GM10847 (cell line): ENCODE results near the gene IQCM.

Source experiments
- POLR2A ChIP-seq: IDR thresholded peaks from 2 replicates; pipeline ENCODE4 v1.6.1; 2011; ENCODE audit not compliant: insufficient read length; ENCODE audit errors: extremely low read depth

Gene IQCM

GRCh38 chr4:149349541-149349940 lies 466.1 kb downstream of the IQCM start:
- no peak for TF ChIP-seq POLR2A

- no peak for TF ChIP-seq POLR2A
Observed at GRCh38 chr4:149347139-149347538, 468.5 kb downstream of the IQCM start.

- TF ChIP-seq POLR2A, result no peak
Observed at GRCh38 chr4:149345424-149345823, 470.2 kb downstream of the IQCM start.

- no peak for TF ChIP-seq POLR2A
Observed at GRCh38 chr4:149344436-149344835, 471.2 kb downstream of the IQCM start.

GRCh38 chr4:149343614-149344013 lies 472.0 kb downstream of the IQCM start:
- TF ChIP-seq POLR2A, result no peak

DNA sequence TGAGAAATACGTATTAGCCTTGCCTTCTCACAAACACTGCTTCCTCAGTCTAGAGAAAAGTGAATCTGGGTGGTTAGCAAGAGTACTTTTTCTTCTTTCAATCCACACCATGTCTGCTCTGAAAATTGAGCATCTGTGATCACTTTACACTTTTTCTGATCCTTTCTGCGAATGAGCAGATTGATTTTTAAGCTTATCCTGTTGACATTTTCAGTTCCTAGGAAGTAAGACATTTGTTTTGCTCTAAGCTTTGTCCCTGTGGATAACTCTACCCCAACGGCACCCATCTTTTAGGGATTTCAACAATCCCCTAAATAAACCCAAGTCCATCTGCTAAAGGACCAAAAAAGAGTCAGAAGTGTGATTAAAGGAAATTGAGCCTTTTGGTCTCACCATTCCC lies 487.5 kb downstream of the IQCM start:
- no peak for TF ChIP-seq POLR2A

- no peak for TF ChIP-seq POLR2A
Observed at GRCh38 chr4:149322203-149322602, 493.4 kb downstream of the IQCM start.

DNA sequence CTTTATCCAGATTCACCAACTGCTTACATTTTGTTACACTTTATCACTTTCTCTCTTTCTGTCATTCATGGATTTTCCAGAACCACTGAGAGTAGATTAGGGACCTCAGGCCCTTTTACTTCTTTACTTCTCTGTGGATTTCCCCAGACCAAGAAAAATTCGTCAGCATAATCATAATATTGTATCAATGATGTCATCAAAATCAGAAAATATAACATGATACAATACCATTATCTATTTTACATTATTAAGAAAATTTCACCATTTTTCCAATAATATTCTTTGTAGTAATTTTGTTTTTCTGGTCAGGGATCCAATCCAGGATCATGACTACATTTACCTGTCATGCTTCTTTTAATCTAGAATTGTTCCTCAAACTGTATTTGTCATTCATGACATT lies 494.2 kb downstream of the IQCM start:
- no peak for TF ChIP-seq POLR2A

DNA sequence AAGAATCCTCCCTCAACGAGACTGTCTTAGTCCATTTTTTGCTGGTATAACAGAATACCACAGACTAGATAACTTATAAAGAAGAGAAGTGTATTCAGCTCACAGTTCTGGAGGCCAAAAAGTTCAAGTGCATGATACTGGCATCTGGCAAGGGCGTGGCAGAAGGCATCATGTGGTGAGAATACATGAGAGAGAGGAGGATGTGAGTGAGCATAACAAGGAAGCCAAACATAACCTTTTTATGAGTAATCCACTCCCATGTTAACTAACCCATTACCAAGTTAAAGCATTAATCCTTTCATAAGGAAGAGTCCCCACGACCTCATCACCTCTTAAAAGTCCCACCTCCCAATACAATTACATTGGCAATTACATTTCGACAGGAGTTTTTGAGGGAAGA lies 504.6 kb downstream of the IQCM start:
- TF ChIP-seq POLR2A, result no peak

GRCh38 chr4:149306537-149306936 lies 509.1 kb downstream of the IQCM start:
- no peak for TF ChIP-seq POLR2A
